Astrocyte of the cerebellum (primary cell): ENCODE measurements around the gene RFX4.
"Not testable (repeated sequence)": the region's sequence is repeated elsewhere in the genome, so short reads cannot be mapped to it uniquely, and the experiment has no call there.

Source experiments
- DNase-seq: peaks from one replicate; pipeline ENCODE4 v3.0.0-alpha.2; 2011; ENCODE audit warnings: low read depth
- H3K4me3 ChIP-seq: 2 replicates; pipeline ENCODE4 v1.5.1; 2011; ENCODE audit warnings: mild to moderate bottlenecking, low read depth, low read length, moderate library complexity
- in situ Hi-C: cut with HindIII; loops from 2 replicates; pipeline ENCODE4 v1.10.0; 2017; ENCODE audit warnings: low sequenced_read_pairs
- TF ChIP-seq, protein P1 (sequence below): IDR thresholded peaks from 2 replicates; pipeline ENCODE4 v1.5.1; 2012; ENCODE audit warnings: low read length, low read depth, moderate library complexity, mild to moderate bottlenecking; ENCODE audit errors: missing control alignments

The RFX4 gene

DNA sequence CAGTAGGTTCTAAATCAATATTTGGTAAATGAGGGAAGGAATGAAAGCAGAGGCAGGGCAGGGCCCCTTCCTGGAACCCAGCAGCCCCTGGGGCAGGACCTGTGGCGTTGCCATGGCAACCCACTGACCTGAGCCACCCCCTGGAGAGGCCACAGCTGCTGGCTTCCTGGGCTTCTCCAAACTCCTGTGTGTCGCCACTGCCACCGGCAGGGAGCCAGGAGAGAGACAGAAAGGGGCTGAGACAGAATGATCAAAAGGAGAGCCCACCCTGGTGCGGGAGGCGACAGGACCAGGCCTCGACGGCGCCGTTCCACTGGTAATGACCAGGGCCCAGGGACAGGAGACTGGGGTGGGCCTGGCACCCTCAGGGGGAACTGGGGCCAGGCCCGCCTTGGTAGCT, 18.2 kb downstream of the RFX4 start:
- TF ChIP-seq, protein P1, sequence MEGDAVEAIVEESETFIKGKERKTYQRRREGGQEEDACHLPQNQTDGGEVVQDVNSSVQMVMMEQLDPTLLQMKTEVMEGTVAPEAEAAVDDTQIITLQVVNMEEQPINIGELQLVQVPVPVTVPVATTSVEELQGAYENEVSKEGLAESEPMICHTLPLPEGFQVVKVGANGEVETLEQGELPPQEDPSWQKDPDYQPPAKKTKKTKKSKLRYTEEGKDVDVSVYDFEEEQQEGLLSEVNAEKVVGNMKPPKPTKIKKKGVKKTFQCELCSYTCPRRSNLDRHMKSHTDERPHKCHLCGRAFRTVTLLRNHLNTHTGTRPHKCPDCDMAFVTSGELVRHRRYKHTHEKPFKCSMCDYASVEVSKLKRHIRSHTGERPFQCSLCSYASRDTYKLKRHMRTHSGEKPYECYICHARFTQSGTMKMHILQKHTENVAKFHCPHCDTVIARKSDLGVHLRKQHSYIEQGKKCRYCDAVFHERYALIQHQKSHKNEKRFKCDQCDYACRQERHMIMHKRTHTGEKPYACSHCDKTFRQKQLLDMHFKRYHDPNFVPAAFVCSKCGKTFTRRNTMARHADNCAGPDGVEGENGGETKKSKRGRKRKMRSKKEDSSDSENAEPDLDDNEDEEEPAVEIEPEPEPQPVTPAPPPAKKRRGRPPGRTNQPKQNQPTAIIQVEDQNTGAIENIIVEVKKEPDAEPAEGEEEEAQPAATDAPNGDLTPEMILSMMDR: no peak
- no peak for DNase-seq
- H3K4me3 ChIP-seq: no peak overlapping the region
- in situ Hi-C loops: no loop called here

DNA sequence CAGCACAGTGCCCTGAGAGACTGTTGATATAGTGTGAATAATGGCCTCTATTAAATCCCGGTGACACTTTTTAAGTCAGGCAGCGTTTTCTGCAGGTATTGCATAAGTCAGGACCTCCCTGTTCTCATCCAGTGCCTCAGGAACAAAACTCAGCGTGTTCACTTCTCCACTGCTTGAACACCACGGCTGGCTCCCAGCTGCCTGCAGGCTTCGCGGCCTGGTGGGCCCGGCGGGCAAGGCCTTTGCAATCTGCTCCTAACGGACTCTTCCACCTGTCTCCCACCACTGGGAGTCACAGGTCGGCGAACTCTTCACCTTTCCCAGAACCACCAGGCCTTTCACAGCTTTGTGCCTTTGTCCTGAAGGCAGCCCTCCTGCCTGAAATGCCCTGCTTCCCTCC, 18.7 kb downstream of the RFX4 start:
- in situ Hi-C loops: no loop called here
- H3K4me3 ChIP-seq: no peak overlapping the region
- TF ChIP-seq, protein P1: no peak
- no peak for DNase-seq

DNA sequence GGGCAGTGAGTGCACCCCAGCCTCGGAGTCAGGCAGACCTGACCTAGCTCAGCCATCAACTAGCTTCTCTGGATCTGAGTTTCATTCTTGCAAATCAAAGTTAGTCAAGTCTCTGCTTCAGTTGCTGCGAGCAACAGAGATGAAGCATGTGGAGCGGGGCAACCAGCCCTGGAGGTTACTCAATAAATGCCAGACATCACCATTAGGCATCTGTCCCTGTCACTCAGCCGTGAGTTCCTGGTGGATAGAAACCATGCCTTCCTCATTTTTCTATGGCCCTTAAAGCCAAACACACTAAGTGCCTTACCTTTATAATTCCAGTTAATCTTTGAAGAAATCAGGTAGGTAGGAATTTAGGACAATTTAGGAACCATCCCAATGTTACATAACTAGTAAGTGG, 19.3 kb downstream of the RFX4 start:
- TF ChIP-seq, protein P1: no peak
- no peak overlapping the region for H3K4me3 ChIP-seq
- no peak for DNase-seq
- in situ Hi-C loops: no loop called here

DNA sequence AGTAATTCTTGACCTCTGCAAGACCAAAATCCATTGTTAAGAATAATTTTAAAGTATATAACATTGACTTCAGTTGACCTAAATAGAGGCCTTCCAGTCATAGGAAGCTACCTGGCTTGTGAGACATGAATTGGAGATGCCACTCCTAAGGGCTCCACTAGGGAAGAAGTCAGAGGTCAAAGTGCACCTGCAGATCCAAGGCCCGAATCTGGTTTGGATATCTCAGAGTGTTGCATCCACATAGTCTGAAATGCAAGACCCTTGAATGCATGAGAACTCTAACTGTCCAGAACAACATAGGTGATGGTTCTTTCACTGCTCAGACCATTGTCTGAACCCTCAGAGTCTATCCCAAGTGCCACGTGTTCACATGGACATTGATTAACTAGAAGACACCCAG, 22.4 kb downstream of the RFX4 start:
- no peak for DNase-seq
- no peak overlapping the region for H3K4me3 ChIP-seq
- TF ChIP-seq, protein P1: no peak
- in situ Hi-C loops: no loop called here

DNA sequence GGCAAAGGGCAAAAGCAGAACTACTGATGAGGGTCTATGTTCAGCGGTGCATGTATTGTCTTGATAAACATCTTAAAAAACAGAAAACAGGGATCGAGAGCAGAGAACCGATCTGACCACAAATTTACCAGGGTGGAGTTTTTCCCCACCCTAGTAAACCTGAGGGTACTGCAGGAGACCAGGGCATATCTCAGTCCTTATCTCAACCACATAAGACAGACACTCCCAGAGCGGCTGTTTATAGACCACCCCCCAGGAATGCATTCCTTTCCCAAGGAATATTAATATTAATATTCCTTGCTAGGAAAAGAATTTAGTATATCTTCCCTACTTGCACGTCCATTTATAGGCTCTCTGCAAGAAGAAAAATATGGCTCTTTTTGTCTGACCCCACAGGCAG, 37.8 kb downstream of the RFX4 start:
- in situ Hi-C loops, DNase-seq, H3K4me3 ChIP-seq: not testable (repeated sequence)

DNA sequence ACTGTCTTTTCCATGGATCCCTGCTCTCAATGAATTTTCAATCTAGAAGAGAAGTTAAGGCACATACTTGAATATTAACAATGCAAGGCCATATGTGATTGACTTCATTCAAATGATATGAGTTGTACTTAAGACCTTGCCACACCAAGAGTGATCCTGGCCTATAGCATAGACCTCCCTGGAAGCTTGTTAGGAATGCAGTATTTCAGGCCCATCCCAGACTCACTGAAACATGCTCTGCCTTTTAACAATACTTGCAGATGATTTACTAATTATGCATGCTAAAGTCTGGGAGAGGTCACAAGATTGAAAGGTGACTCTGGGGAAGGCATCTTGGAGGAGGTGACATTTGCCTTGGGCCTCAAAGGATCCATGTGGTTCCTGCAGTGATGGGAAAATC, 43.2 kb downstream of the RFX4 start:
- no peak overlapping the region for H3K4me3 ChIP-seq
- no peak for DNase-seq
- TF ChIP-seq, protein P1: no peak
- in situ Hi-C loops: no loop called here

DNA sequence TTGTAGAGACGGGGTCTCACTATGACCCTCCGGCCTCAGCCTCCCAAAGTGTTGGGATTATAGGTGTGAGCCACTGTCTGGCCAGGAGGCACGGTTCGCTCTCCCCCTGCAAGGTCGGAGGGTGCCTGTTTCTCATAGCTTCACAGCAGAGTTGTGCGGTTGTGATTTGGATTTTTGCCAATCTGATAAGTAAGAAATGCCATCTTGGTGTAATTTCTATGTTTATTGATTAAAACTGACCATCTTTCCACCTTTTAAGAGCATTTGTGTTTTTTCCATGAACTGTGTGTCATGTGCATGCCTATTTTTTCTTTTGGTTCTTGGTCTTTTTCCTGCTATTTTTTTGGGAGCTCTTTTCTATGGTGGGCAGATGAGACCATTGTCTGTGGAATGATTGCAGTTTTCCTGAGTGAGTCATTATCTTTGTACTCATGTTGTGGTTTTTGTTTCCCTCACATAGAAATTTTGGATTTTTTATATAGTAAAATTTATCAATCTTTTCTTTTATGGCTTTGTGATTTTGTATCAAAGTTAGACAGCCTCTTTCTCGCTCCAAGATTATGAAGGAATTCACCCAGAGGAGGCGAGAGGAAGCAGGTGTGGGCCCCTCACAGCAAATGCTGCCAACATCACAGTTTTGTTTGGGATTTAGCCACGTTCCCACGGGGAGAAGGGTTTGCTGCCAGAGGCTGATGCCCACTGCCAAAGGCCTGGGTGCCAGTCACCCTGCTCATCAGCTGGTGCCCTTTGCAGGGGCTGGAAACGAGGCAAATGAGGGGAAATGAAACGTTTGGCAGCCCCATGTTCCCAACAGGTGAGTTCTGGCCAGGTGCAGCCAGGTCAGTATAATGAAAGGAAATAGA, 47.2 kb downstream of the RFX4 start:
- peak; percentile 31 for DNase-seq

More for the DNA sequence above, 47.2 kb downstream of the RFX4 start:
- TF ChIP-seq, protein P1: no peak
- no peak overlapping the region for H3K4me3 ChIP-seq
- in situ Hi-C loops: no loop called here
